HG03159 (cell line): Measurements from ENCODE around the gene MYMK.

ENCODE experiments used
- ATAC-seq: cut with Tn5 transposase; IDR thresholded peaks from one replicate; pipeline ENCODE4 v1.9.1; 2021; ENCODE audit warnings: mild to moderate bottlenecking, moderate library complexity; ENCODE audit not compliant: unreplicated experiment

Gene MYMK

DNA sequence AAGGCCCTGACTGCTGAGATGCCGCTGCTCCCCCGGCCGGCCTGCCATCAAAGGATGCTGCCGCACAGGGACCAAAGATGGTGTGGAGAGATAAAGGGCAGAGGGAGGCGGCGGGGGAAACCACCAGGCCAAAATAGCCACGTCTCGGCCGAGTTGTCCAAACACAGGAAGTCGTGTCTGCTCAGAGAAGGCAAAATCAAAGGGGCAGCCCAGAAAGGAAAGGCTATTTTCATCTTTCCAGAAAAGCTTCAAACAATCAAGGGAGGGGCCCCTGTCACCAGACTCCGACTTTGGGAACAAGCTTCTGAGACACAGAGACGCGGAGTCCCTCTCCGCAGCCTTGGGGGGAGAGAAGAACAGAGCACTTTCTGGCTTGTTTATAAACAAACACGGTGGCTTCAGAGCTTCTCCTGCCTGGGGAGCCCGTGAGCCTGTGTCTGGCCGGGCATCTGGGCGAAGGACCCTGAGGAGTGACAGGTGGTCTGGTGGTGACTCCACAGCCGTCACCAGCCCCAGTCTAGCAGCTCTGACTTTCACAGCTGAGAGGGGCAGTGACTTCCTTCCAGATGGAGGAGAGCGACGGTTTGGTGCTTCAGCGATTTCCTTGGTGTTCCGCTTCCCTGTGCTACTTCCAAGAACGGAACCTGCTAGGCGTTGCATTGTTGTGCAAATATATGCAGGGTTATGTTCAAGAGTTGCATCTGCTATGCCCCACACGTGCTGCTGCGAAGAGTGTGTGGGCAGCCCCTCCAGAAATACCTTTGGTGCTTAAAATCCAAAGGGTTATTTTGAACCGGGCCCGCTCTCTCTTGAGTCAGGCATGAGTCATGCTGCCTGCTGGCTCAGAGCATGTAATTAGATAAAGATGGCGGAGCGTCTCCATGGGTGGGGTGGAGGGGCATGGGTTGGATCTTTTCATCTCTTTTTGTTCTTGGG is 33.7 kb upstream of the MYMK start:
- no peak for ATAC-seq

DNA sequence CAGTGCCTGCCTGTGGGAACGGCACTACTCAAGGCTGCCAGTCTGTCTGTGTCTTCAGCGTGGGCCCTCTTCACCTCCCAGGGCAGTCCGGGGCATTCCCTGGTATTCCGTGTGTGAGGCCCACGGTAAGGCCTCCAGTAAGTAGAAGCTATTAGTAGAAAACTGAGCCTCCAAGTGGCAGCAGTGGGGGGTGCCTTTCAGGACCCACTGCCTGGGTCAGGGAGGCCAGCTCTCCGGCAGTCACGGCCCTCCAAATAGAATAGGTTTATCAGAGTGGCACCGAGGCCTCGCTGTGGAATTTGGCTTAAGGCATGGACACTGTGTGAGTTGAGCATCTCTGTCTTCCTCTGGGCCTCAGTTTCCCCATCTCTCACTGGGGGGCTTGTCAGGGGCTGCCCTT is 32.8 kb upstream of the MYMK start:
- no peak for ATAC-seq

DNA sequence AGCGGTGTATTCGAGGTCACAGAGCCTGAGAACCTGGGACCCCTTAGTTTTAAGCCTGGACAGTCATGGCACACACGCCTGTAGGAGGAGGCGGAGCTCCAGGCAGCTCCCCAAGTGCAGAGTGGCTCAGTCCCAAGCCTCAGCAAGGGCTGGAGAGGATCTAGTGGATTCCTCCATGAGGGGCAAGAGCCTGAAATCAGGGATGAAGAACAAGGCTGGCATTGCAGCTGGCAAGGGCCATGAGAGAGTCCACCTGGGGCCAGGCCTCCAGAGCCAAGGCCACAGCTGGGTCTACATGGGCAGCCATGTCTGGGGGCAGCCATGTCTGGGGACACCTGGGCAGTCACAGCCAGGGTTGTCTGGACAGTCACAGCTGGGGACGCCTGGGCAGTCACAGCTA is 31.6 kb upstream of the MYMK start:
- no peak for ATAC-seq

DNA sequence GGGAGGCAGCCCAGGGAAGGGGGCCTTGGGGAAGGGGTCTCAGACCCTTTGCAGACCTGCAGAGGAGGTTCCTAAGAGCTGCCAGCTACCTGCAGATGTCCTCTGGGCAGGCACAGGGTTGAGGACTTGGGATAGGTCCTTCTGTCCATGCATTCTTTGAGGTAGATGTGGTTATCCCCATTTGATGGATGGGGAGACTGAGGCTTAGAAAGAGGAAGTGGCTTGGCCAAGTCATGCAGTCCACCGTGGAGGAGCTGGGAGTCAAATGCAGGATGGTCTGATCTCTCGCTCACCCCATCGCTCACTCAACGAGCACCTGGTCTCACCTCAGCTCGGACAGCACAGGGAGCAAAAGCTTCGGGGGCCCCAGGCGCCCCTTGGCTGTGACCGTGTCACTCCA is 30.0 kb upstream of the MYMK start:
- ATAC-seq = no peak

DNA sequence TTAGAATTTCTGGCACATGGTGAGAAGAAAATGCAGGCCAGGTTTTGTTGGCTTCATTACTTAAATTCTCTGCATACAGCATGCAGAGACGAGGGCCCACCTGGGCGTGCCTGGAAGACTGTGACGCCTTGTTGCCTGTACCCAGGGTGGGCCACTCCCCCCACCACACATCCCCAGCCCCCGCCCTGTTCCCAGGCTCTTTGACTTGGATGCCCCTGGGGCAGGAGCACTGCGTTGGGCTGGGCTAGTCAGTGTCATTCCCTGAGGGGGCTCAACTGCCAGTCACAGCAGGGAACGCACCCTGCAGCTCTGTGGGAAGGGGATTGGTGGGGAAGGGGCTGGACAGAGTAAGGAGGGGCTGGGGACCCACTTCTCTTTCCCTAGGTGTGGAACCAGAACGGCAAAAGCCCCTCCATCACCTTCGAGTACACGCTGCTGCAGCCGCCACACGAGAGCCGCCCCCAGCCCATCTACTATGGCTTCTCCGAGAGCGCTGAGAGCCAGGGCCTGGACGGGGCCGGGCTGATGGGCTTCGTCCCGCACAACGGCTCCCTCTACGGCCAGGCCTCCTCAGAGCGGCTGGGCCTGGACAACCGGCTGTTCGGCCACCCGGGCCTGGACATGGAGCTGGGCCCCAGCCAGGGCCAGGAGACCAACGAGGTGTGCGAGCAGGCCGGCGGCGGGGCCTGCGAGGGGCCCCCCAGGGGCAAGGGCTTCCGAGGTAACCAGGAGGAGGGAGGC is 29.4 kb upstream of the MYMK start:
- no peak for ATAC-seq

DNA sequence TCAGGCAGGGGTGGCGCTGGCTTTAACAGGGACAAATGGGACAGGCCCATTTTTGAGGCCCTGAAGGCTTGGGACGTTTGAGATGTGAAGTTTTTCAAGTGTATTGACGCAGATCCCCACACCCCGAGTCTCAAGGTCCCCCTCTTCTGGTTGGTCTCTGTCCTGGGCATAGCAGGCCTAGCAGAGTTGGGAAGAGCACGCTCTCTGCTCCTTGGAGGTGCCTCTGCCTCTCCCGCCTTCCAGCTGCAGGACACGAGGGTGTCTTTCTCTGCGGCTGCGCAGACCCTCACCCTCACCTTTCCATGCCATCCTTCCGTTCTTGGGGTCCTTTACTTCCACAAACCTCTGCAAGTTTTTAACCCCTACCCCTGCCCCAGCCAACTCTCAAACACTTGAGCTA is 28.4 kb upstream of the MYMK start:
- no peak for ATAC-seq

DNA sequence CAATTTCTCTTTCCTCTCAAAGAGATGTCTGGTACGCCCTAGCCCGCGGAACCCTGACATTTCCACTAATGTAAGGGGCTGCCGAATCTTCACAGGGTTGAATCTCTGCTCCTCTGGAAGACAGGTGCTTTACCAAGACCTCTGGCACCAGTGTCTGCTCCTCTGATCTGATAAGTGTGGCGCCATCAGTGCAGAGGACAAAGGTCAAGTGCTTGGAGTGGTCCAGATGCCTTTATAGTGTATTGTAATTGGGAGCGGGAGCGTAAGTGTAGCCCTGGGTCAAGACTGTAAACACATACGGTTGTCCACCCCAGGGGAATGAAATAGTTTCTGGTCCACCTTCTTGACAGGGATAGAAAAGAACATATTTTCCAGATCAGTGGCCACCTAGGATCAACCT is 27.5 kb upstream of the MYMK start:
- no peak for ATAC-seq

DNA sequence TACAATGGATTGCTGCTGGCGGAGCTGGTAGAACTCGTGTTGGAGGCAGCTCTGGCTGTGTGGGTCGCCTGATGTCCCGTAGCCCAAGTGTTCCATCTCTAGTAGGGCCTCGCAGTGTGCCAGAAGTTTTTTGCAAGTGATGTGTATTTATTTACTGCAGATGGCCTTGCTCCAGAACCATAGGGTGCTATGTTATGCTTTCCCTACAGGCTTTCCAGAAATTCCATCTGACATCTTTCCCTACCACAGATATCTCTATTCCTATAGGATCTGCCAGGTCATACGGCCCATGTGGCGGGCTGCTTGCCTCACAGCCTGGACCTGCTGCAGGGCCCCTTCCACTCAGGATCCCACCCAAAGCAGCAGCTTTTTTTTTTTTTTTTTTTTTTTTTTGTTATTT is 26.7 kb upstream of the MYMK start:
- no peak for ATAC-seq

DNA sequence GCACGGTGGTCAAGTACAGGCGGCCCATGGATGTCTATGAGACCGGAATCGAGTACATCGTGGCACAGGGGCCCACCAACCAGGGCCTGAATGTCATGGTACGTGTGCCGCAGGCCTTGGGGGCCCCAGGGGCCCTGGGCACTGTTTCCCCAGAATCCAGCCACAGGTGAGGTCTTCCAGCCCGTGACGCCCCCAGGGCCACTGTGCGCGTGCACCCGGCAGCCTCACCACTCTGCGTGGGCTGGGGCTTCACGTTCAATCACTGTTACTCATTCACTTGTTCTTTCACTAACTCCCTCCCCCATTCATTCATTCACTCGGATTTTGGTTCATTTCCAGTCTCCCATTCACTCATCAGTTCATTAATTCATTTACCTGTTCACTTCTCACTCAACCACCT is 22.4 kb upstream of the MYMK start:
- no peak for ATAC-seq

DNA sequence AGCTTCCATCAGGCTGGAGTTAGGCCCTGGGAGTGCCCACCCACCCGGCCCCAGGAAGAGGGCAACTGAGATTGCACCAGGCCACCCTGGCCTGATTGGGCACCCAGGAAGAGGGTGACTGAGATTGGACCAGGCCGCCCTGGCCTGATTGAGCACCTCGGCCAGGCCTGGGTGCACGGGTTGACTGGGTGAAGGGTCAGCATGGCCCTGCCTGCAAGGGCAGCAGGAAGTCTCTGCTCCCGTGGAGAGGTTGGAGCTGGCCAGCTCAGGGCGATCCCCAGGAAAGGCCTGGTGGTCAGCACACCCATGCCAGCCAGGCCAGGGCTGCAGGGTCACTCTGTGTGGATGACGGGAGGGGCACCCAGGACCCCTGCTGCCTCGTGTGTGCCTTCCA is 21.5 kb upstream of the MYMK start:
- ATAC-seq = no peak

DNA sequence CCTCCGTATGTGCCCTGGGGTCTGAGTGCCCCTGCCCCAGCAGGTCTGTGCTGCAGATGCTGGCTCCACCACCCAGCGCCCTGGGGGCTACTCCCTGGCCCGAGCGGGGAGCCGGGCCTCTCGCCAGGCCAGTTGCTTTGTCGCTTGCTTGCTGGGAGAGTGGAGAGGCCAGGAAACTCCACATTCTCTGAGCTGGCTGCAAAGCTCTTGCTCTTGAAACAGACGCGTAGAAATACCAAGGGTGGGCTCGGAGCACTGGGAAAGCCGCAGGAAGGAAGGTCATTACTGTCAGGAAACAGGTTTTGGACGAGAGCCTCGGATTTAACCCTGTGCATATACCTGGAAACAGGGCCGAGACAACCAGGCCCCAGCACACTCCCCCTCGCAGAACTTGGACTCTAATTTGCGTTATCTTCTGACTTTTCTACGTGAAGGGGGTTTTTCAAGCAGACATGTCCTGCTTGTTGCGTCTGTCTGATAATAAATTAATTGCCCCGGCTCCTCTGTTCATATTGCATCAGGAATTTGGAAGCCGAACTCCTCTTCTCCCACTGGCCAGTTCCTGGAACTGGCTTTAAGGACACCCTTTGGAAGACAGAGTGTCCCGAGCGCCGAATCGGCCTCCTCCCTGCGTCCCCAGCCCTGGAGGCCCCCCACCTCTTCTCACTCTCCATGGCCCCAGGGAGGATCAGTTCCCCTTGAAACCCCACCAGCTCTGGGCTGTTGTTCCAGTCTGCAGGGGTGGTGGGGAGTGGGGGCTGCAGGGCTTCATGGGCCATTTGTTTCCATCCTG is 20.9 kb upstream of the MYMK start:
- no peak for ATAC-seq

DNA sequence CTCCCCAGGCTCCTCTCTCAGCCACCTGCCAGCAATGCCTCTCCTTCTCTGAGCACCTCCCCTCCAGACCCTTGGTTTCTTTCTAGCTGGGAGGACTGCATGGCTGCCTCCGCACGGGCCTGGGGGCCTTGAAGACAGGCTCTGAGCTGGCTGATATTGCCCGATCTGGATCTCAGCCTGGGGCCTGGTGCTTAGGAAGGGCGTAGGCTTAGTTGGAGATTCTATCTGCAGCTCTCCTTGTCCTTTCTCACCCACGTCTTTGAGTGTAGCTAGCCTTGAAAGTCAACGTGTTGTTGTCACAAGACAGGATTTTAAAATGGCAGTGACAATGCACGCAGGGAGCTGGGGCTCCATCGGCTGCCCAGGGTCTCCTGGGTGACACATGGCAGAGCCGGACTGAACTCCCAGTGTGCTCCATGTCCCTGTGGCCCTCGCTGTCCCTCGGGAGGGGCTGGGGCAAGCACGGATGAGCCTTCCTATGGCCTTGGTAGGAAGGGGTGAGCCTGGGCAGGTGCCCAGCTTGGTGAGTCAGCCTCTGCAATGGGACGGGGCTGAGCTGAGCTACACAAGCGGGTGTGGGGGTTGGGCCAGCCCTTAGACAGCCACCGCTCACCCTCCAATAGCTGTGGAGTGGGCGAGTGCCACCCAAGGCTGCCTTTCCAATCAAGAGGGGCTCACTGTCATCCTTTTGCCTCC is 19.2 kb upstream of the MYMK start:
- no peak for ATAC-seq

DNA sequence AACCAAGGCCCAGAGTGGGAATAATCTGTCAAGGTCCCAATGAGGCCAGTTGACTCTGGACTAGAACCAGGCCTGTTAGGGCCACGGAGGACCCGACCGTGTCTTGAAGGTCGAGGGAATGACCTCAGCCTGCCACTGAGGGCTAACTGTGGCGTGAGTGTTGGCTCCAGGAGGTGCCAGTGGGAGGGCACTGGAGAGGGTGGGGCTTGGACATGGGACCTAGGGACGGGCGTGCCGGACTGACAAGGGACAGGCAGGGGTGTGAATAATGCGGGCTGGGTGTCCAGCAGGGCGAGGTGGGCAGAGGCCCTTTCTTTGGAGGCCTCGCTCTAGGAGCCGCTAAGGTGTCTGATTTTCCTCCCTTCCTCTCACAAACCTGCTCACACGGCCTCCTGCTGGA is 17.2 kb upstream of the MYMK start:
- ATAC-seq = no peak

DNA sequence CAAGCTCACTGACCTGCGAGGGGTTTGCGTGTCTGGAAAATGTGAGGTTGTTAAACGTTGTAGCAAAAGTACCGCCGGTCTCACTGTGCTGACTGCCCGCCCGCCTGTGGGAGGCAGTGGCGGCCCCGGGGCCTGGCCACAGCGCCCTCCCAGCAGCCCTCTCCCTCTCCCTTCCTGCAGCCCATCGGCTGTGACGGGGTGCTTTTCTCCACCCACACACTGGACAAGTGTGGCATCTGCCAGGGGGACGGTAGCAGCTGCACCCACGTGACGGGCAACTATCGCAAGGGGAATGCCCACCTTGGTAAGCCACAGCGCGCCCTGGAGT is 15.9 kb upstream of the MYMK start:
- no peak for ATAC-seq

DNA sequence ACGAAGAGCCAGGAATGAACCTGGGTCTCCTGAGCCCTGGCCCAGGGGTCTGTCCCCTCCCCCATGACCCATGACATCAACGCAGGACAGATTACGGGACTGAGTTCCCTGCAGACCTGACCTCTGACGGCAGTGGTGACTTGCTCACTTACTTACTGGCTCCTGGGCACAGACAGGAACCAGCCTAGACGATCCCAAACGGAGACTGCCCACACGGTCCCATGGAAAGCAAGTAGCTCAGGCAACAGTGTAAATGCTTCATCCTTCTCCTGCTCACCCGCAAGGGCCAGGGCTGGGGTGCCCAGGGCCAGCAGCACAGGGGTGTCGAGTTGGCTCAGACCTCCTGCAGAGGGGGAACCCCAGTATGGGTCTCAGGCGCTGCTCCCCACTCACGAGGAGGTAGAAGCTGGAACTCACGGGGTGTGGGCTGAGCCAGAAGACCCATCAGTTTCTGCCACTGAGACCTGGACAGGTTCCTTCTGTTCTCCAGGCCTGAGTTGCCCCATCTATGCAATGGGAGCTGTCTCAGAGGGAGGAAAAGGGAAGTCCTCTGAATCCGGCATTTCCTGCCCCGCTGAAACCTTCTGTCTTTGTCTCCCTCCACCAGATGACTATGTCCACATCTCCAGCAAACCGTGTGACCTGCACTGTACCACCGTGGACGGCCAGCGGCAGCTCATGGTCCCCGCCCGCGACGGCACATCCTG is 15.4 kb upstream of the MYMK start:
- no peak for ATAC-seq

DNA sequence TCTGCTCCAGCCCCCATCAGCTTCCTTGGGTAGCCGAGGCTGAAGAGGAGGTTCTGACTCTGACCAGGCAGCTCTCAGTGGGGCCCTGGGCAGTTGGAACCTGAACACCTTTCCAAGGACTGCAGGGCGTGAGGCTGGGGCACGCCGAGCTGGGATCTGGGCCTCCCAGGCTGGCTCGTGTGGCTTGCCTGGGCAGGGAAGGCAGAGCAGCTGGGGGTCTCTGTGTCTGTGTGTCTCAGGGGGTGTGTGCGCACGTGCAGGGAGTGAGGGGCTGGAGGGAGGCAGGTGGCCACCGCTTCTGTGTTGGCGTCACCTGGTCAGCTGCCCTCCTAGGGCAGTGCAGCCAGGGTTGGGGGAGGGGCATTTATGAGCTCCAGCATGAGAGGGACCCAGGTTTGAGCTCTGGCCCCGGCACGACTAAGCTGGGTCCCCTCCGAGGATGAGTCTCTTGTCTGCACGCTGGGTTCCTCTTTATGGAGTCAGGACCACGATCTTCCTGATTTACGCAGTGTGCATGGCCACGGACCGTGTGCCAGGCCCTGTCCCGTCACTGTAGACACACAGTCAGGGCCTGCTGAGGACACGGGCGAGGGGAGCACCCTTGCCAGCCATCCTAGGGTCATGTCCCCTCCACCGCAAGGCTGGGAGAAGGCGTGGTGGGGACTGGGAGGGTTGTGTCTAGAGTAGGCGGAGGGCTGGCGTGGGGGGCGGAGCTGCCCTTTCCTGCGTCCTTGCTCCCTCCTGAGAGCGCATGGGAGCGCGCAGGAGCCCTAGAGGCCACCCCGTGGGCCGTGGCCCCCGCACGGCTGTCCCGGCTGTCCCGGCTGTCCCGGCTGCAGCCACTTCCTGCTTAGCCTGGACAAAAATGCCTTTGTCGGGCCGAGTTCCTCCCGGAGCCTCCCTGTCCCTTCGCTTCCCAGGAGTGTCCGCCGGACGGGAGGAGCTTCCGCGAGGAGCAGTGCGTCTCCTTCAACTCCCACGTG is 14.4 kb upstream of the MYMK start:
- no peak for ATAC-seq

DNA sequence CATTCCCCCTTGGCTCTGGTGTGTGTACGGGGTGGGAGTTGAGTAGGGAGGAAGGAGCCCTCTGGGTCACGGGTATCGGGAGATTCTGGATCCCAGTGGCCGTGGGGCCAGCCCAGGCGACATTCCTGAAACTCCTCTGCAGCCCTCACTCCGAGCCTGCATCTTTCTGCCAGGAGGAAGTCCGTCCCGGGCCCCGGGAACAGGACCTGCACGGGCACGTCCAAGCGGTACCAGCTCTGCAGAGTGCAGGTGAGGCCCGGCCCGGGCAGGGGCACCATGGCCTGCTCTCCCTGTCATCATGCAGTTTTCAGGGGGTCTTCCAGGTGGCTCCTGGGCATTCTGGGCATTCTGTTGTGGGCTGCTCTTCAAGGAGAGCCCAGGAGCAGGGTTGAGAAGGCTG is 13.4 kb upstream of the MYMK start:
- ATAC-seq = no peak

DNA sequence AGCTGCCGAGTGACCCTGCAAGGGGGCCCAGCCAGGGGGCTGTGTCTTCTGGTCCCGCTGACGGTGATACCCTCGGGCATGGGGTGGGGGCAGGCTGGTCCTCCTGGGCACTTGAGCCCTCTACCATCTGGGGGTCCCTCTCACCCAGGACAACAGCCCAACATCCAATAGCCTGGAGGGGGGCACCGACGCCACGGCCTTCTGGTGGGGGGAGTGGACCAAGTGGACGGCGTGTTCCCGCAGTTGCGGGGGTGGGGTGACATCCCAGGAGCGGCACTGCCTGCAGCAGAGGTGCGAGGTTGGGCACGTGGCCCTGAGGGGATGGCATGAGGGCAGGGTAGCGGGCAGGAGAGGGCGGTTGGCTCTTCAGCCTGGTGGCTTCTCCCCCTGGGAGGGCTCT is 12.5 kb upstream of the MYMK start:
- no peak for ATAC-seq

DNA sequence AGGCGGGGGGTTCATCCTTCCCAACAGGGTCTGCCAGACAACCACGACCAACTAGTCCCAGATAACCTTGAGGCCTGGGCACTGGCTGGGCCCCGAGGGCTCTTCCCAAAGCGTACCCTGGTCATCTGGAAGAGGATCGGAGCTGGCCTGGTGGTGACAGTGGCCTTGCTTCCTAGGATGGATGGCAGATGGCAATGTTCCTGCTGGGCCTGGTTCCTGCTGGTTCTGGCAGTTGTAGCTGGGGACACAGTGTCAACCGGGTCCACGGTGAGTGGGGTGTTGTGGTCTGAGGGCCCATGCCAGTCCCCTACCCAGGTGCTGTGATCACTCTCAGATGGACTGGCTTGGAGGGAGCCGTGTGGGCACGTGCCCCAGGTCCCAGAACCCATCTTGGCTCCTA is 11.8 kb upstream of the MYMK start:
- no peak for ATAC-seq
